Upper lobe of right lung (tissue), 1 donor: ENCODE measurements around the gene DPH2. TPM values are rescaled to one million over a fixed set of nuclear protein-coding genes. Genes with fewer than 3 reads are reported as not detected.

Source experiments
- ATAC-seq: fragments of 200-7000 bp; cut with Tn5 transposase; one replicate; pipeline ENCODE4 v1.9.1; 2020; ENCODE audit warnings: mild to moderate bottlenecking, moderate library complexity
- DNase-seq: peaks from one replicate; pipeline ENCODE4 v3.0.0-alpha.2; 2020
- H3K27ac ChIP-seq: fragments of 200-600 bp; one replicate; pipeline ENCODE4 v1.8.0; 2022
- H3K27me3 ChIP-seq: fragments of 200-600 bp; one replicate; pipeline ENCODE4 v1.8.0; 2022; ENCODE audit warnings: mild to moderate bottlenecking
- H3K36me3 ChIP-seq: fragments of 200-600 bp; one replicate; pipeline ENCODE4 v1.8.0; 2022
- H3K4me1 ChIP-seq: fragments of 200-600 bp; one replicate; pipeline ENCODE4 v1.8.0; 2022
- H3K4me3 ChIP-seq: fragments of 200-600 bp; one replicate; pipeline ENCODE4 v1.8.0; 2022; ENCODE audit warnings: mild to moderate bottlenecking
- H3K9me3 ChIP-seq: fragments of 200-600 bp; one replicate; pipeline ENCODE4 v1.8.0; 2022
- CTCF ChIP-seq: fragments of 200-600 bp; IDR thresholded peaks from one replicate; pipeline ENCODE4 v1.8.0; 2022; ENCODE audit warnings: antibody characterized with exemption
- intact Hi-C: fragments of 100-400 bp; cut with DNase I; formaldehyde crosslinking; loops from one replicate; pipeline ENCODE4 v1.11.0; 2022
- total RNA-seq: library from RNA; stranded (reverse); fragmentation: NEBNext Ultra II Directional; extraction: Animal tissue kit (Norgen Biotek cat#: 25700); gene quantifications from one replicate; pipeline ENCODE4 v1.2.1, GENCODE V29; 2021
- donor health status: DM: no; HTN: yes; CAD: no; lungs with severe emphysema.

The DPH2 gene
- total RNA-seq, 1 donor from 2014 or later: 18.8 TPM

DNA sequence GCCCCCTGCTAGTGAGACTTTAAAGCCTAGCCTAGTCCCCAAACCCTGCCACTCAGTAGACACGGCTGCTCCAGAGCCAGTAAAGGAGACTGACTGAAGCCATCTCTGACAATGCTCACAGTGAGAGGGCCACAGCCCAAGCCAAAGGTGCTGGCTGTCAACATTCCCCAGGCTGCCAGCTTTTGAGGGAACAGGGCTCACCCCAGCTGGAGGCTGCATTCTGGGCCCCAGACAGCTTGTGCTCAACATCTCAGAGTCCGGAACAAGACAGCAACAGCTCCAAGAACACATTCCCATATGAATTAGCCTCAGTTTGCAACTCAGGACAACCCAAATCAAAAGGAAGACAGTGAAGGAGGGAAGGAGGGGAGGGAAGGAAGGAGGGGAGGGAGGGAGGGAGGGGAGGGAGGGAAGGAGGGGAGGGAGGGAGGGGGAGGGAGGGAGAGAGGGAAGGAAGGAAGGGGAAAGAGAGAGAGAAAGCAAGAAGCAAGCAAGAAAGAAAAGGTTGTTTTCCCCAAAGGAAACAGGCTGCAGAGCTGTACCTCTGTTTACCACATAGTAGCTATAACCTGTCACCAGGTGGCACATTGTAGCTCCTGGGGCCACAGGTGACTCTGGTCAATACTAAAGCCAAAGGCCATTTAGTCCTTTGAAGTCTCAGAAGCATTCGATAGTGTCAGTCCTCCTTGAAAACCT, 30.8 kb upstream of the DPH2 start:
- ATAC-seq (no peak), DNase-seq (no peak)
- TF ChIP-seq CTCF: no peak
- no peak overlapping the region for H3K27ac ChIP-seq
- H3K36me3 ChIP-seq: no peaks in the 10 kb centered on the region
- H3K4me3 ChIP-seq: no peak overlapping the region
- peaks cover 12% of the 10 kb centered on the region for H3K27me3 ChIP-seq
- intact Hi-C loops: loop anchor here (5.0 kb wide), 1 partner anchor 172 kb away; no protein-coding TSS in a partner anchor
- H3K9me3 ChIP-seq: no peaks in the 10 kb centered on the region
- peaks cover 12% of the 10 kb centered on the region for H3K4me1 ChIP-seq

GRCh38 chr1:43942411-43942810, 27.4 kb upstream of the DPH2 start:
- no peaks in the 10 kb centered on the region for H3K27me3 ChIP-seq
- no peaks in the 10 kb centered on the region for H3K36me3 ChIP-seq
- no peaks in the 10 kb centered on the region for H3K9me3 ChIP-seq
- no peak for DNase-seq
- H3K4me1 ChIP-seq: peaks cover 18% of the 10 kb centered on the region
- intact Hi-C loops: no loop called here
- H3K27ac ChIP-seq: no peak overlapping the region
- TF ChIP-seq CTCF: no peak
- no peak overlapping the region for H3K4me3 ChIP-seq
- no peak for ATAC-seq

DNA sequence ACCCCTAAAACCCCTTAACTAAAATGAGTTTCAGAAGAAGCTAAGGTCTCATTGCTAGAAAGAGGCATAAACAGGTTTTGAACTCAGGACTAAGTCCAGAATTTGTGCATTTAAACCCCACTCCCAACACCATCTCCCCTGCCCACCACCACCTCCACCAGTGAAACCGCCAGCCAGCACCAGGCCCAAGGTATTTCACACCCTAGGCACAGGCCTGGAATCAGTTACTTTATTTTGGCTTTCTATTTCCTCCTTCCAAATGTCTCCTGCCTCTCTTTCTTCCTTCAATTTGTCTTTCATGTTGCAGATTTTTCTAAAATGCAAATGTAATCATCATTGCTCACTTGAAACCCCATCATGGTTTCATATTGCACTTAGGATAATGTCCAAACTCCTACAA, 24.9 kb upstream of the DPH2 start:
- no peak for ATAC-seq
- peaks cover 29% of the 10 kb centered on the region for H3K4me1 ChIP-seq
- TF ChIP-seq CTCF: no peak
- no peak overlapping the region for H3K27ac ChIP-seq
- no peak overlapping the region for H3K4me3 ChIP-seq
- intact Hi-C loops: no loop called here
- no peaks in the 10 kb centered on the region for H3K27me3 ChIP-seq
- H3K36me3 ChIP-seq: no peaks in the 10 kb centered on the region
- no peak for DNase-seq
- H3K9me3 ChIP-seq: no peaks in the 10 kb centered on the region

GRCh38 chr1:43945674-43946235, 24.1 kb upstream of the DPH2 start:
- H3K27me3 ChIP-seq: no peaks in the 10 kb centered on the region
- no peak for ATAC-seq
- TF ChIP-seq CTCF: no peak
- H3K27ac ChIP-seq: peak overlapping the region; percentile 97
- H3K36me3 ChIP-seq: no peaks in the 10 kb centered on the region
- no peak for DNase-seq
- H3K4me1 ChIP-seq: peaks cover 29% of the 10 kb centered on the region
- peak overlapping the region; percentile 75 for H3K4me3 ChIP-seq
- no peaks in the 10 kb centered on the region for H3K9me3 ChIP-seq
- intact Hi-C loops: no loop called here

DNA sequence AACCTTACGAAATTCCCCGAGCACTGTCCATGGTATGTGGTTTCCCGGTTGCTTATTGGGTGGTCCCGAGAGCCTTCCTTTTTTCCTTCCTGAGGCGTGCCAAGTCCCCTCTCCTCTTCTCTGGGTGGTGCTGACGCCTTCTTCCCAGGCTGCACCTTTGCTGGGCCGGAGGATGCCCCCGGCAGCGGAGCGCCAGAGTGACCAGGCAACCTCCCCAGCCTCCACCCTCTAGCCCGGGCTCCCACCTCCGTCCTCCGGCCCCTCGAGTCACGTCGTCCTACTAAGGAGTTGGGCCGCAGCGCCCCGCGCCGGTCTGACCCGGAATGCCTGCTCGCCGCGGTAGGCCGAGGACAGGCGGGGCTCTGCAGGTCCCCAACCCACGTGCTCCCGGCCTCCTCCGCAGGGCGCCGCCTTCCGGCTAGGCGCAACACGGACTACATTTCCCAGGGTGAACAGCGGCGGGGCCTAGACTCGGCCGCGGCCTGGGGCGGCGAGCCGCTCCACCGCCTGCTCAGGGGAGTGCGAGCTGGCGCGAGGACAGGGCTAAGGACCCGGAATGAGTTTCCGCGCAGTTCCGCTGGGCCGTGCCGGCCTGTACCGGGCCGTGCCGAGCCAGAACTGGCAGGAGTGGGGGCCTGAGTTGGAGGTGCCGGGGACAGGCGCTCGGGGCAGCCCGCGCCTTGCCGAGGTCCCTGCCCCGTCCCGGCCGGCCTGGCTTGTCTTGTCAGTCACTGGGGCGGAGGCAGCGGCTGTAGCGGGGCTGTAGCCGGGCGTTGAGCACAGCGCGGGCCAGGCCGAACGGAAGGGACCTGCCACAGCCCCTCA, 23.4 kb upstream of the DPH2 start, which contains the start of gene IPO13:
IPO13 (plus strand) TSS at position 715 of the 825 bp plus-strand sequence. CDS start 651 bp downstream, outside the sequence.
- Histone ChIP-seq H3K27me3 (no peaks in the 10 kb centered on the region), H3K27ac (peak within 1 kb of the TSS; percentile 97), H3K4me1 (peaks cover 29% of the 10 kb centered on the region), H3K36me3 (no peaks in the 10 kb centered on the region), H3K9me3 (no peaks in the 10 kb centered on the region), H3K4me3 (peak within 1 kb of the TSS; percentile 75)
- DNase-seq (peak; percentile 98), ATAC-seq (peak; percentile 98)
- intact Hi-C loops: no loop called here
- TF ChIP-seq CTCF: peak; percentile 71
